Muscle layer of colon (tissue), 2 donors: Measurements from ENCODE around the gene NAB2.

Experiments used
- H3K27ac ChIP-seq: one replicate; pipeline ENCODE4 v1.7.0; 2013; ENCODE audit warnings: low read depth, mild to moderate bottlenecking, low read length, moderate library complexity
- H3K27me3 ChIP-seq, 2 donors: one replicate each; pipeline ENCODE4 v1.7.0; 2013; ENCODE audit warnings: low read length in 2 of 2, mild to moderate bottlenecking in 2 of 2; ENCODE audit not compliant: insufficient read depth in 2 of 2, control insufficient read depth in 1 of 2
- H3K36me3 ChIP-seq: one replicate; pipeline ENCODE4 v1.7.0; 2013; ENCODE audit warnings: mild to moderate bottlenecking, low read length; ENCODE audit not compliant: insufficient read depth
- H3K4me1 ChIP-seq: one replicate; pipeline ENCODE4 v1.7.0; 2013; ENCODE audit warnings: mild to moderate bottlenecking, low read length; ENCODE audit not compliant: insufficient read depth
- H3K4me3 ChIP-seq, 2 donors: one replicate each; pipeline ENCODE4 v1.7.0; 2013; ENCODE audit warnings: low read length in 2 of 2, low read depth in 1 of 2, mild to moderate bottlenecking in 1 of 2, moderate library complexity in 1 of 2
- H3K9ac ChIP-seq: one replicate; pipeline ENCODE4 v1.7.0; 2013; ENCODE audit warnings: low read length
- H3K9me3 ChIP-seq: one replicate; pipeline ENCODE4 v1.7.0; 2013; ENCODE audit warnings: mild to moderate bottlenecking, low read length
- donor health status: abdominal sarcoma.
- donor health status: Adenocarcinoma of cecum.

The NAB2 gene

GRCh38 chr12:57134949-57135348, 46.0 kb downstream of the NAB2 start:
- peaks cover 69% of the 10 kb centered on the region for H3K4me1 ChIP-seq
- peak overlapping the region; percentile 56 for H3K27ac ChIP-seq
- H3K27me3 ChIP-seq = no peaks in the 10 kb centered on the region
- H3K9ac ChIP-seq = peak overlapping the region; percentile 9
- no peak overlapping the region for H3K4me3 ChIP-seq
- H3K9me3 ChIP-seq = no peaks in the 10 kb centered on the region
- H3K36me3 ChIP-seq = peaks cover 23% of the 10 kb centered on the region

- Histone ChIP-seq H3K4me3 (peak overlapping the region; percentile 7 to 17), H3K36me3 (peaks cover 31% of the 10 kb centered on the region), H3K9me3 (no peaks in the 10 kb centered on the region), H3K4me1 (peaks cover 61% of the 10 kb centered on the region), H3K9ac (peak overlapping the region; percentile 9), H3K27ac (peak overlapping the region; percentile 56), H3K27me3 (no peaks in the 10 kb centered on the region)
Observed at GRCh38 chr12:57135527-57136326, 46.8 kb downstream of the NAB2 start.

GRCh38 chr12:57138526-57139272, 49.8 kb downstream of the NAB2 start:
- Histone ChIP-seq H3K4me1 (peaks cover 43% of the 10 kb centered on the region), H3K4me3 (no peak overlapping the region), H3K9ac (no peak overlapping the region), H3K27ac (peak overlapping the region; percentile 14), H3K36me3 (peaks cover 54% of the 10 kb centered on the region), H3K9me3 (no peaks in the 10 kb centered on the region), H3K27me3 (no peaks in the 10 kb centered on the region)

GRCh38 chr12:57139796-57140649, 51.1 kb downstream of the NAB2 start:
- Histone ChIP-seq H3K36me3 (peaks cover 67% of the 10 kb centered on the region), H3K4me3 (no peak overlapping the region), H3K27ac (no peak overlapping the region), H3K27me3 (no peaks in the 10 kb centered on the region), H3K4me1 (peaks cover 37% of the 10 kb centered on the region), H3K9ac (no peak overlapping the region), H3K9me3 (no peaks in the 10 kb centered on the region)

GRCh38 chr12:57141249-57141648, 52.3 kb downstream of the NAB2 start:
- peaks cover 34% of the 10 kb centered on the region for H3K4me1 ChIP-seq
- H3K36me3 ChIP-seq = peaks cover 79% of the 10 kb centered on the region

GRCh38 chr12:57142121-57142520, 53.2 kb downstream of the NAB2 start:
- no peak overlapping the region for H3K9ac ChIP-seq
- H3K27ac ChIP-seq = no peak overlapping the region
- peaks cover 87% of the 10 kb centered on the region for H3K36me3 ChIP-seq
- no peaks in the 10 kb centered on the region for H3K9me3 ChIP-seq
- no peak overlapping the region for H3K4me3 ChIP-seq
- H3K27me3 ChIP-seq = no peaks in the 10 kb centered on the region
- peaks cover 36% of the 10 kb centered on the region for H3K4me1 ChIP-seq

More at GRCh38 chr12:57141249-57141648, 52.3 kb downstream of the NAB2 start:
- H3K27ac ChIP-seq = no peak overlapping the region
- H3K4me3 ChIP-seq = no peak overlapping the region
- no peaks in the 10 kb centered on the region for H3K9me3 ChIP-seq
- no peaks in the 10 kb centered on the region for H3K27me3 ChIP-seq
- no peak overlapping the region for H3K9ac ChIP-seq

GRCh38 chr12:57142727-57143126, 53.8 kb downstream of the NAB2 start:
- Histone ChIP-seq H3K36me3 (peaks cover 87% of the 10 kb centered on the region), H3K9ac (no peak overlapping the region), H3K27me3 (no peaks in the 10 kb centered on the region), H3K27ac (no peak overlapping the region), H3K4me1 (peaks cover 40% of the 10 kb centered on the region), H3K9me3 (no peaks in the 10 kb centered on the region), H3K4me3 (no peak overlapping the region)

GRCh38 chr12:57143454-57143853, 54.5 kb downstream of the NAB2 start:
- Histone ChIP-seq H3K27me3 (no peaks in the 10 kb centered on the region), H3K27ac (no peak overlapping the region), H3K4me1 (peaks cover 42% of the 10 kb centered on the region), H3K36me3 (peaks cover 85% of the 10 kb centered on the region), H3K9me3 (no peaks in the 10 kb centered on the region), H3K4me3 (no peak overlapping the region), H3K9ac (no peak overlapping the region)
